ENCODE measurements around the gene SPTLC2. TPM values are rescaled to one million over a fixed set of nuclear protein-coding genes. Genes with fewer than 3 reads are reported as not detected.

SPTLC2 gene, protein sequence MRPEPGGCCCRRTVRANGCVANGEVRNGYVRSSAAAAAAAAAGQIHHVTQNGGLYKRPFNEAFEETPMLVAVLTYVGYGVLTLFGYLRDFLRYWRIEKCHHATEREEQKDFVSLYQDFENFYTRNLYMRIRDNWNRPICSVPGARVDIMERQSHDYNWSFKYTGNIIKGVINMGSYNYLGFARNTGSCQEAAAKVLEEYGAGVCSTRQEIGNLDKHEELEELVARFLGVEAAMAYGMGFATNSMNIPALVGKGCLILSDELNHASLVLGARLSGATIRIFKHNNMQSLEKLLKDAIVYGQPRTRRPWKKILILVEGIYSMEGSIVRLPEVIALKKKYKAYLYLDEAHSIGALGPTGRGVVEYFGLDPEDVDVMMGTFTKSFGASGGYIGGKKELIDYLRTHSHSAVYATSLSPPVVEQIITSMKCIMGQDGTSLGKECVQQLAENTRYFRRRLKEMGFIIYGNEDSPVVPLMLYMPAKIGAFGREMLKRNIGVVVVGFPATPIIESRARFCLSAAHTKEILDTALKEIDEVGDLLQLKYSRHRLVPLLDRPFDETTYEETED
- total RNA-seq (2022; extraction: Qiagen RNA extraction), result 29.7 to 38.5 TPM (median 34.5 TPM) in 5 replicates

GRCh38 chr14:77616454-77617229, at the start of gene SPTLC2:
TSS of gene SPTLC2 (minus strand) at chr14:77616637. CDS start at chr14:77616579, 58 bp downstream.

GRCh38 chr14:77498120-77498979, 118.1 kb downstream of the SPTLC2 start, which contains the start of gene ISM2:
TSS of gene ISM2 (minus strand) at chr14:77498816. CDS start at chr14:77498793, 23 bp downstream.

DNA sequence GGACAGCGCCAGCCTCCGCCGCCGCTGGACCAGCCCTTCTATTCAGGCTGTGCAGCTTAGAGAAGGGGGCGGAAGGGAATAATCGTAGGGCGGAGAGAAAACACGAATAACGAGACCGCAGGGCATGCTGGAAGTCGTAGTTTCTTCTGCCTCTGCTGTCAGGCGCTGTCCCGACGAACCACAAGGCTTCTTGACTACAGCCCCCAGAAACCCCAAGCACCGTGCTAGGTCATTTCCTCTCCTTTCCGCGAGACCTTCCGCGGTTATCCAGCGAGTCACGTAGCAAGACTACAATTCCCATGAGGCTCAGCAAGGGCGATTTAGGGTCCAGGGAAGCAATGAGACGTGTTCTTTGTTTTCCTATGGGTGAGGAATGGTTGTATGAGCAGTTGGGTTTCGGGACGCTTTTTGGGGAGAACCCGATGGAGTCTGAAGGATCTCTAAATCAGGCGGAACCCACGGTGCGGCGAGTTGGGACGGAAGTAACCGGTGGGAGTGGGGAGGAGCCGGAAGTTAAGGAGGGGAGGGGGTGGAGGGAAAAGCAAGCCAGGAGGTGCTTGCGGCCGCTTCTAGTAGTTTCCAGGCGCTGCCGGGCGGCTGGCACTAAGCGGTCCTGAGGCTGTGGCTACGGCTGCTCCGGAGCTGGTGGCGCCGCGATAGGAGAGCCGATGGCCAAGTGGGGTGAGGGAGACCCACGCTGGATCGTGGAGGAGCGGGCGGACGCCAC, 158.8 kb downstream of the SPTLC2 start, which contains the start of the genes AHSA1 and VIPAS39:
AHSA1 (plus strand) TSS at position 572 of the 727 bp plus-strand sequence; CDS start at position 669, 97 bp downstream.
VIPAS39 (minus strand) TSS at position 80 of the 727 bp plus-strand sequence. CDS start 3,499 bp downstream, outside the sequence.

Other genes with a start within 250 kb of the SPTLC2 start
- gene TMED8, start 239.5 kb downstream of the SPTLC2 start, total RNA-seq (2022; extraction: Qiagen RNA extraction), result 4.8 to 7.1 TPM (median 6.7 TPM) in 5 replicates
- 1.6 to 2.5 TPM (median 1.9 TPM) in 5 replicates for gene SAMD15, start 239.3 kb downstream of the SPTLC2 start, total RNA-seq (2022; extraction: Qiagen RNA extraction)
- 0.13 TPM in 1 of 5 replicates, not detected in the others for gene NOXRED1, start 193.1 kb downstream of the SPTLC2 start, total RNA-seq (2022; extraction: Qiagen RNA extraction)
- 12.5 to 13.0 TPM (median 12.8 TPM) in 5 replicates for gene VIPAS39, start 159.0 kb downstream of the SPTLC2 start, total RNA-seq (2022; extraction: Qiagen RNA extraction)
- 209 to 283 TPM (median 230 TPM) in 5 replicates for gene AHSA1, start 158.5 kb downstream of the SPTLC2 start, total RNA-seq (2022; extraction: Qiagen RNA extraction)
- gene ISM2, start 117.8 kb downstream of the SPTLC2 start, total RNA-seq (2022; extraction: Qiagen RNA extraction), result 0.29 to 0.64 TPM (median 0.35 TPM) in 5 replicates
- gene ALKBH1, start 91.4 kb upstream of the SPTLC2 start, total RNA-seq (2022; extraction: Qiagen RNA extraction), result 14.4 to 15.9 TPM (median 14.9 TPM) in 5 replicates
- gene SLIRP, start 91.5 kb upstream of the SPTLC2 start, total RNA-seq (2022; extraction: Qiagen RNA extraction), result 322 to 487 TPM (median 391 TPM) in 5 replicates
- 57.3 to 71.8 TPM (median 69.6 TPM) in 5 replicates for gene SNW1, start 144.5 kb upstream of the SPTLC2 start, total RNA-seq (2022; extraction: Qiagen RNA extraction)
- 6.0 to 6.4 TPM (median 6.2 TPM) in 5 replicates for gene ADCK1, start 183.5 kb upstream of the SPTLC2 start, total RNA-seq (2022; extraction: Qiagen RNA extraction)

All from A549 treated with Mapracorat at 1 μM for 4 hours (cell line).